Small intestine (tissue), 7 donors: ENCODE data around the gene MMP24OS. TPM values are rescaled to one million over a fixed set of nuclear protein-coding genes. Genes with fewer than 3 reads are reported as not detected.

Experiments
- DNase-seq, 2 donors: peaks; one replicate each; pipeline versions ENCODE4 v3.0.0 to v3.0.0-alpha.2; 2013
- FAIRE-seq: peaks from 2 replicates; lab custom pipeline; 2012; peaks lifted over from hg19 to GRCh38; lab: Jason Lieb, UNC
- H3K27ac ChIP-seq, 3 donors: one replicate each; pipeline ENCODE4 v1.5.1; 2013; ENCODE audit warnings: low read length in 2 of 3, mild to moderate bottlenecking in 2 of 3, control low read depth in 1 of 3, inconsistent platforms in 1 of 3, low read depth in 1 of 3, moderate library complexity in 1 of 3
- H3K27me3 ChIP-seq, 3 donors: one replicate each; pipeline ENCODE4 v1.6.1; 2013; ENCODE audit warnings: low read length in 3 of 3, inconsistent platforms in 1 of 3; ENCODE audit not compliant: control insufficient read depth in 3 of 3, insufficient read depth in 3 of 3
- H3K36me3 ChIP-seq, 3 donors: one replicate each; pipeline ENCODE4 v1.6.1; 2013; ENCODE audit warnings: low read length in 3 of 3, inconsistent platforms in 1 of 3, low read depth in 1 of 3, mild to moderate bottlenecking in 1 of 3, moderate library complexity in 1 of 3; ENCODE audit not compliant: control insufficient read depth in 3 of 3, insufficient read depth in 2 of 3
- H3K4me1 ChIP-seq, 3 donors: one replicate each; pipeline ENCODE4 v1.6.1; 2013; ENCODE audit warnings: low read length in 2 of 3, inconsistent platforms in 1 of 3, low read depth in 1 of 3, mild to moderate bottlenecking in 1 of 3, moderate library complexity in 1 of 3; ENCODE audit not compliant: control insufficient read depth in 3 of 3, insufficient read depth in 2 of 3
- H3K4me3 ChIP-seq, 3 donors: one replicate each; pipeline ENCODE4 v1.5.1; 2013; ENCODE audit warnings: low read length in 3 of 3, control low read depth in 1 of 3, inconsistent platforms in 1 of 3, low read depth in 1 of 3, mild to moderate bottlenecking in 1 of 3, moderate library complexity in 1 of 3
- H3K9me3 ChIP-seq, 2 donors: one replicate each; pipeline ENCODE4 v1.6.1; 2013; ENCODE audit warnings: low read depth in 1 of 2, low read length in 1 of 2; ENCODE audit not compliant: control insufficient read depth in 2 of 2, insufficient read depth in 1 of 2
- WGBS, 3 donors: extraction: QIAGEN DNeasy Blood & Tissue Kit; methylation state at CpG; one replicate each; pipeline ENCODE4 v1.1.7; 2013; 5-methylcytosine and 5-hydroxymethylcytosine counted together
- polyA plus RNA-seq, 4 donors: library from polyadenylated mRNA; stranded (reverse) in 3 of 4; unstranded in 1 of 4; fragments of 200-250 nt in 3 of 4; fragments of 120-200 nt in 1 of 4; gene quantifications; one replicate each; pipeline versions ENCODE4 v1.2.1 to v1.2.3, GENCODE V29; 2013
- donor health status: healthy with polysubstance abuse.
- donor health status: control.
- donor health status: control.
- donor health status: Bipolar disorder and iron deficiency.
- donor health status: healthy.

The MMP24OS gene
- polyA plus RNA-seq, 4 donors = 28.4 to 88.8 (median 56.3) TPM

- WGBS, 3 donors = 92 to 100% (median 95%) methylated on average over 6 of the region's 6 CpGs
- H3K9me3 ChIP-seq = peaks cover 0 to 4% of the 10 kb centered on the region in 2 donors
- H3K4me3 ChIP-seq = no peak overlapping the region
- no peak for FAIRE-seq
- H3K27ac ChIP-seq = no peak overlapping the region
- peaks cover 0 to 8% (median 0%) of the 10 kb centered on the region in 3 donors for H3K36me3 ChIP-seq
- DNase-seq = no peak
- H3K27me3 ChIP-seq = no peaks in the 10 kb centered on the region
- H3K4me1 ChIP-seq = no peaks in the 10 kb centered on the region
Observed at GRCh38 chr20:35235881-35236280, 42.0 kb downstream of the MMP24OS start.

GRCh38 chr20:35232575-35232974 is 45.3 kb downstream of the MMP24OS start:
- 62 to 65% (median 65%) methylated on average over 2 of the region's 2 CpGs for WGBS, 3 donors
- FAIRE-seq = no peak
- H3K27ac ChIP-seq = no peak overlapping the region

GRCh38 chr20:35226884-35227681 is 50.8 kb downstream of the MMP24OS start:
- Histone ChIP-seq H3K4me3 (peak overlapping the region in 2 of 3 donors; percentile 11 to 78), H3K9me3 (no peaks in the 10 kb centered on the region), H3K4me1 (peaks cover 0 to 5% (median 0%) of the 10 kb centered on the region in 3 donors), H3K27me3 (peaks cover 0 to 21% (median 6%) of the 10 kb centered on the region in 3 donors), H3K36me3 (no peaks in the 10 kb centered on the region), H3K27ac (no peak overlapping the region)
- 6 to 35% (median 11%) methylated on average over 14 to 74 of the region's 74 CpGs for WGBS, 3 donors
- no peak for FAIRE-seq
- DNase-seq = peak; percentile 17 to 76

More at GRCh38 chr20:35232575-35232974, 45.3 kb downstream of the MMP24OS start:
- Histone ChIP-seq H3K27me3 (peaks cover 0 to 2% (median 0%) of the 10 kb centered on the region in 3 donors), H3K4me1 (no peaks in the 10 kb centered on the region), H3K4me3 (no peak overlapping the region), H3K36me3 (peaks cover 0 to 8% (median 0%) of the 10 kb centered on the region in 3 donors), H3K9me3 (peaks cover 0 to 4% of the 10 kb centered on the region in 2 donors)
- no peak for DNase-seq

Other genes with a start within 250 kb of the MMP24OS start
- 10 to 100 TPM; 32.4 to 52.7 (median 42.2) TPM for gene TRPC4AP, start 185.3 kb downstream of the MMP24OS start, polyA plus RNA-seq
- 10 to 100 TPM; 17.0 to 26.2 (median 21.0) TPM for gene EDEM2, start 130.8 kb downstream of the MMP24OS start, polyA plus RNA-seq
- gene PROCR, start 106.0 kb downstream of the MMP24OS start, polyA plus RNA-seq = 10 to 100 TPM in 3 of 4 donors, 1 to 10 TPM in 1; 8.3 to 32.1 (median 18.6) TPM
- gene MMP24, start 51.4 kb downstream of the MMP24OS start, polyA plus RNA-seq = 1 to 10 TPM in 1 of 4 donors, under 1 TPM in 3; 0.54 to 1.3 (median 0.73) TPM
- 100 to 1,000 TPM; 186 to 394 (median 284) TPM for gene EIF6, start 6.7 kb upstream of the MMP24OS start, polyA plus RNA-seq
- under 1 TPM in 2 of 4 donors, not detected in 2; 0.04 to 0.27 TPM for gene FAM83C, start 14.3 kb upstream of the MMP24OS start, polyA plus RNA-seq
- gene UQCC1, start 133.9 kb upstream of the MMP24OS start, polyA plus RNA-seq = 10 to 100 TPM; 19.7 to 35.9 (median 29.5) TPM
- gene GDF5, start 160.1 kb upstream of the MMP24OS start, polyA plus RNA-seq = under 1 TPM in 2 of 4 donors, not detected in 2; 0.01 to 0.07 TPM
- gene CEP250, start 177.5 kb upstream of the MMP24OS start, polyA plus RNA-seq = 10 to 100 TPM in 2 of 4 donors, 1 to 10 TPM in 2; 3.0 to 31.7 (median 8.8) TPM